T1000 (cell line): ENCODE data around the gene EBF4.
"Not testable (repeated sequence)": the region's sequence is repeated elsewhere in the genome, so short reads cannot be mapped to it uniquely, and the experiment has no call there.

Source experiments
- DNase-seq: peaks from one replicate; lab custom pipeline; 2025; ENCODE audit warnings: mixed read lengths; lab: John Stamatoyannopoulos, UW

The EBF4 gene

DNA sequence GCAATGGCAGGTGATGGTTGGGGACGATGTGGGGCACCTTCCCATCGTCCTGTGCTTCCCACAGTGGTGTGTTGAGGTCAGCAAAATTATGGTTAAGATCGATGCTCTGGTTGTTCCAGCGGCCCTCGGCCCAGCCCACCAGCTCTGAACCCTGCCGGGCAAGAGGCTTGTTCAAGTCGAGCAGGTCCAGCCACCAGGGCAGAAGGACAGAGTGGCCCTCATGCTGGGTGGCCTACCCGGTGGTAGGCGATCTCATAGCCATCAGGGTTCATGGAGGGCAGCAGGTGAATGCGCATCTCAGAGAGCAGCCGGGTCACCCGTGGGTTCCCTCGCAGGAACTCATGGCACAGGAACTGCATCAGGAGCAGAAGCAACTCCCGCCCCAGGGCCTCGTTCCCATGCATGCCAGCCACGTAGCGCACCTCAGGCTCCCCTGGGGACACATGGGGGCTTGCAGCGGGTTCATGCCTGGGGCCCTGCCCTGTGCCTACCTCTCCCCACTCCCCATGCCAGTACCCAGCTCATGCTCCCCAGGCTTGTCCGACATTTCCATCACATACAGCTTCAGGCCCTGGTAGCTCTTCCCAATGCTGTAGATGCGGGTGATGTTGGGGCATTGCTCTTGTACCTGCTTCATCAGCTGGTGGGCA, 103.6 kb downstream of the EBF4 start:
- DNase-seq: no peak

- no peak for DNase-seq
Observed at GRCh38 chr20:2797136-2797983, 104.8 kb downstream of the EBF4 start.

DNA sequence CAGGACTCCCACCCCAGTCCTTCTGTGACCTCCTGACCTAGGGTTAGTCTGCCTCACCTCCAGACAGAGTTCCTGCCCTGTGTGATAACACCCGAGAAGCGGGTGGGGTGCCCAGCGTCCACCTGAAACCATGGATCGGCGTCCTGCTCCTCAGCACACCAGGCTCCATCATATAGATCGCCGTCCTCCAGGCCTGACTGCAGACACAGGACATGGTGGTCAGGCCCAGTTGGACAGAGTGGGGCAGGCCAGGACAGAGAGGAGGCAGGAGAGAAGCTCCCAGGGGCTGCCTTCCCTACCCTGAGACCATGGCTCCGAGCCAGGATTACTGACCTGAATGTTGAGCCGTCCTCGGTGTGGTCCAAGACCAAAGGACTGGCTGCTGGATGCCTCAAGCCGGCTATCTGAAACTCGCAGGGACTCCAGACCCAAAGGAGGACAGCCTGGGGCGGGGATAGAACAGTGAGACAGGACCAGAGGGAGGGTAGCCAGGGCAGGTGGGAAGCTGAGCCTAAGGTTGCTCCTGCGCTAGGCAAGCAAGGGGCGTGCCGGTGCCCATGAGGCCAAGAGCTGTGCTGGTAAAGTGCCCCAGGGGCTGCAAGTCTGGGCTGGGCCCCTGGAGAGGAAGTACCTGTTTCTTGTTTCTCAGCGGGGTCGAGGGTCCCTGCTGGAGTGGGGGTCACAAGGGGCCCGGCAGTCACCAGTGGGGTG, 105.7 kb downstream of the EBF4 start:
- no peak for DNase-seq

GRCh38 chr20:2798814-2799213, 106.2 kb downstream of the EBF4 start:
- DNase-seq: no peak

DNA sequence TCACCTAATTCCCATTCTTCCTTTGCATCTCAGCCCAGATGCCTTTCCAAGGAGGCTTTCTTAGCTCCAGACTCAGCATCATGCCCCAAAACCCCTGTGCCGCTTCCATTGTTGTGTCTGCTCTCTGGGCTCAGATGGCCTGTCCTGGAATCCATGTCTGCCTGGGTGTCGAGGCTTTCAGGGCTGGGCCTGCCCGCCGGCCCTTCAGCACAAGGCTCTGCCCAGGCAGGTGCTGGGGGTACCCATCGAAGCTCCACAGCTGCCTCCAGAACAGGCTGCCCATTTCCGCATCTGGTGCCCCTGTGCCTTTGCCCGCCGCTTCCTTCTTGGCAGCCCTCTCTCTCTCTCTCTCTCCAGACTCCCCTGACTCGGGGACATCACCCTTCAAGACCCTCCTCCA, 106.7 kb downstream of the EBF4 start:
- no peak for DNase-seq

DNA sequence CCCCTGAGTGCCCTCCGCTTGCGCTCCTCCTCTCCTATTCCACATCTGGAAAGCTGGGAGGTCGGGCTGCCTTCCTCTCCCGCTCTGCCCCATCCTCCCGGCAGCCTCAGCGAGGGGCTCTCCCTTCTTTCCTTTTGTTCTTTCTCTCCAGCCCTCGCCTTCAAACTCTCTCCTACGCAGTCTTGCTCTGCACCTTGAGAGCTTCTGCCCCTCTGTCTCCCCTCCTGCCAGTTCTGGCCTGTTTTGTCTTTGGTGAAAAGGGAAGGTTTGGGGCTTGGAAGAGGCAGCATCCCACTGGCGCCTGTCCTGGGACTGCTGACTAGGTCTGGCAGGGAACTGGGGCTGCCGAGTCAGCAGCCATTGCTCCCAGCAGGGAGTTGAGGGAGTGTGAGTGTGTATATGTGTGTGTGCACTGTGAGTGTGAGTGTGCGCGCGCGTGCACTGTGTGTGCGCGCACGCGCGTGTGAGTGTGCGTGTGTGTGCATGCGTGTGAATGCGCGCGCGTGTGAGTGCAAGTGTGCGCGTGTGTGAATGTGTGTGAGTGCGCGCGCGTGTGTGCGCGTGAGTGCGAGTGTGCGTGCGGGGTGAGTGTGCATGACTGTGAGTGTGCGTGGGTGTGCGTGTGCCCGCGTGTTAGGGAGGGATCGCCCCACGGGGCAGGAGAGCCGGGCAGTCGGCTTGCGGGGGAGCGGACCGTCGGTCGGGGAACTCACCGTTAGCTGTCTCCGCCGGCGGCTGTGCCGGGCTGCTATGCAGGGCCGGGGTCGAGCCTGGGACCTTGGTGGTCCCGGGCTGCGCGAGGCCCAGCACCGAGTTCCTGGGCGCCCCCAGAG, 107.3 kb downstream of the EBF4 start:
- DNase-seq: no peak

- no peak for DNase-seq
Observed at GRCh38 chr20:2800521-2801285, 108.1 kb downstream of the EBF4 start, which contains the start of gene CPXM1. TSS of gene CPXM1 (minus strand) at chr20:2800627. CDS start at chr20:2800572, 55 bp downstream.

GRCh38 chr20:2801286-2801728, 108.7 kb downstream of the EBF4 start:
- DNase-seq: no peak

GRCh38 chr20:2804041-2804828, 111.7 kb downstream of the EBF4 start:
- DNase-seq: no peak

- no peak for DNase-seq
Observed at GRCh38 chr20:2804852-2805688, 112.5 kb downstream of the EBF4 start.

DNA sequence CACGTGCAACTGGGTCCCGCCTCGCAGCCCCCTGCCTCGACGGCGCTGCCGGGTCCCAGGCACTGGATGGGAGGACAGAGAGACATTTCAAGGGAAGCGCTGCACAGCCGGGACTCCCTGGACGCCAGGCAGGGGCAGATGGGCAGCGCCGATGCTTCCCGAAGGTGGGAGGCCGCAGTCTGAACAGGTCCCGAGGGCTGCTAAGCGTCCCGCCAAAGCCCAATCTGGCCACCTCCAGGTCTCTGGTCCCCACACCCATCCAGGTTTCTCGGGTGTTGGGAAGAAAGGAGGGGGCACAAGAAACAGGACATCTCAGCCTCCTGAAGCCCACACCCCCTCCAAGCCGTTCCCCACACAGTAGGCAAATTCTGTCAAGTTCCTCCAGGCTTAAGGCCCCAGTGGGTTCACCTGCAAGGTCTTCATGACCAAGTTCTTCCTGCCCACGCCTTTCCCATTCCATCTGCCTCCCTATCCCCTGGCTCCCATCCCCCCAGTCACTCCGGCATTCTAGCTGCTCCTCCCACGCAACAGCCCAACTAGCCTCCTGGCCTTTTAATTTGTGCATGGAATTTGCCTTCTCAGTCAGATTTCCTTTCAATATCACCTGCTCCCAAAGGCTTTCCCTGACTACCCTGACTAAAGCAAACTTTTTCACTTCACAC, 113.2 kb downstream of the EBF4 start:
- DNase-seq: no peak

DNA sequence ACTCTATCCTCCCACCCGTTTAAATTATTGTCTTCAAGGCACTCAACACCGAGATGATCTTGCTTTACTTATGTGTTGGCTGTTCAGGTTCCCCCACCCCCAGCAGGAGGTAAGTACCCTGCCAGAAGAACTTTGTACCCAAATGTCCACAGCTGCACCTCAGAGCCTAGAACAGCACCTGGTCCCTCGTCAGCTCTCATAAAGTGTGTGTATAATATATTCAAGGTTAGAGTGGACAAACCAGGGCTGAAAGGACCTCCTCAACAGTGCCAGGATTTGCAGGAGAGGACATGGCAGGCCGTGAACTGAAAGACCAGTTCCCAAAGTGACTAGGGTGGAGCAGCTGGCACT, 113.7 kb downstream of the EBF4 start:
- no peak for DNase-seq

- DNase-seq: no peak
Observed at GRCh38 chr20:2807019-2807418, 114.4 kb downstream of the EBF4 start.

DNA sequence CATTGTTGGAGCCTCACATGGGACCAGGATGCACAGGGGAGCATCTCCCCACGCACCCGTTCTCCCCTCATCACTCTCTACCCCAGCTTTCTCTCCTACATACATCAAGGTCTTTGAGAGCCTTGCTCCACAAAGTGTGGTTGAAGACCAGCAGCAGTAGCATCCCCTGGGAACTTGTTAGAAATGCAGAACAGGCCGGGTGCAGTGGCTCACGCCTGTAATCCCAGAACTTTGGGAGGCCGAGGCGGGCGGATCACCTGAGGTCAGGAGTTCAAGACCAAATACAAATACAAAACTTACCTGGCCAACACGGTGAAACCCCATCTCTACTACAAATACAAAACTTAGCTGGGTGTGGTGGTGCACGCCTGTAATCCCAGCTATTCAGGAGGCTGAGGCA, 115.3 kb downstream of the EBF4 start:
- not testable (repeated sequence) for DNase-seq

DNA sequence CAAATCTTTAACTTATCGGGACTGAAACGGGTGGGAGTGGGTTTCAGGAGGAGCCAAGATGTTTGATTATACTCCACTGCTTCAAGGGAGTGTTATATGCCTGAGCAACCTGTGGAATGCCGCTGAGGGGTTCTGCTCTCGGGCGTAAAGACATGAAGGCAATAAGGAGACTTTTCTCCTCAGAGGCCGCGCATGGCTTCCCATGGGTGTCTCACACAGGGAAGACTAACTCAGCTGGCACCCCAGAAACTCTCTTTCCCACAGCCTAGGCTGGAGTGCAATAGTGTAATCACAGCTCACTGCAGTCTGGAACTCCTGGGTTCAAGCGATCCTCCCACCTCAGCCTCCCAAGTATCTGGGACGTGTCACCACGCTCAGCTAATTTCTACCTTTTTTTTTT, 117.1 kb downstream of the EBF4 start:
- no peak for DNase-seq
